ENCODE results near the gene PTPN7. TPM values are rescaled to one million over a fixed set of nuclear protein-coding genes. Genes with fewer than 3 reads are reported as not detected.

PTPN7 gene
- total RNA-seq, 1 experiment from 2014 or later, result not detected

- BruUV-seq (replicated peaks), result no TSS peak
- CTCF ChIA-PET, result interaction anchor here (0.6 to 21.3 kb wide), 6 partner anchors 10 to 539 kb away, joined by 3 to 954 read pairs (median 3); no protein-coding TSS in a partner anchor
- no peak overlapping the region for H3K4me3 Mint-ChIP-seq (ENCODE audit: unreplicated experiment)
Observed at GRCh38 chr1:202198366-202198724, 37.9 kb upstream of the PTPN7 start.

GRCh38 chr1:202197653-202198365 lies 37.4 kb upstream of the PTPN7 start:
- DNase-seq (ENCODE audit: unreplicated experiment), result no peak
- Mint-ChIP-seq H3K4me3 (ENCODE audit: unreplicated experiment) (no peak overlapping the region), H3K9me3 (ENCODE audit: unreplicated experiment) (no peaks in the 10 kb centered on the region), H3K4me1 (ENCODE audit: insufficient read depth, unreplicated experiment) (peaks cover 26% of the 10 kb centered on the region), H3K36me3 (ENCODE audit: insufficient read depth, unreplicated experiment) (no peaks in the 10 kb centered on the region), H3K27ac (ENCODE audit: low read depth, unreplicated experiment) (no peak overlapping the region), H3K27me3 (ENCODE audit: insufficient read depth, unreplicated experiment) (peaks cover 32% of the 10 kb centered on the region)
- ChIA-PET CTCF (interaction anchor here (0.6 to 21.3 kb wide), 5 partner anchors 9 to 538 kb away, joined by 3 to 954 read pairs (median 3); no protein-coding TSS in a partner anchor), POLR2A (interaction anchor here (0.7 kb wide), 1 partner anchor 8 kb away, joined by 3 read pairs; no protein-coding TSS in a partner anchor)
- no TSS peak for BruUV-seq (replicated peaks)
- intact Hi-C loops (cut with micrococcal nuclease), result no loop called here
- no peak for TF ChIP-seq CTCF (IDR thresholded peaks at IDR 0.05; ENCODE audit: unreplicated experiment)

More at GRCh38 chr1:202198366-202198724, 37.9 kb upstream of the PTPN7 start:
- intact Hi-C loops (cut with micrococcal nuclease), result no loop called here
- TF ChIP-seq CTCF (IDR thresholded peaks at IDR 0.05; ENCODE audit: unreplicated experiment), result no peak
- H3K36me3 Mint-ChIP-seq (ENCODE audit: insufficient read depth, unreplicated experiment), result no peaks in the 10 kb centered on the region
- H3K27ac Mint-ChIP-seq (ENCODE audit: low read depth, unreplicated experiment), result no peak overlapping the region
- DNase-seq (ENCODE audit: unreplicated experiment), result no peak
- peaks cover 26% of the 10 kb centered on the region for H3K4me1 Mint-ChIP-seq (ENCODE audit: insufficient read depth, unreplicated experiment)
- H3K27me3 Mint-ChIP-seq (ENCODE audit: insufficient read depth, unreplicated experiment), result peaks cover 32% of the 10 kb centered on the region
- no peaks in the 10 kb centered on the region for H3K9me3 Mint-ChIP-seq (ENCODE audit: unreplicated experiment)
- POLR2A ChIA-PET, result no interaction called here

- POLR2A ChIA-PET, result interaction anchor here (1.8 kb wide), 1 partner anchor 120 kb away, joined by 9 read pairs; no protein-coding TSS in a partner anchor
- peaks cover 32% of the 10 kb centered on the region for H3K27me3 Mint-ChIP-seq (ENCODE audit: insufficient read depth, unreplicated experiment)
- TF ChIP-seq CTCF (IDR thresholded peaks at IDR 0.05; ENCODE audit: unreplicated experiment), result no peak
- H3K36me3 Mint-ChIP-seq (ENCODE audit: insufficient read depth, unreplicated experiment), result no peaks in the 10 kb centered on the region
- CTCF ChIA-PET, result interaction anchor here (0.6 to 21.3 kb wide), 13 partner anchors 8 to 524 kb away, joined by 3 to 954 read pairs (median 14); no protein-coding TSS in a partner anchor
- intact Hi-C loops (cut with micrococcal nuclease), result no loop called here
- BruUV-seq (replicated peaks), result no TSS peak
- H3K27ac Mint-ChIP-seq (ENCODE audit: low read depth, unreplicated experiment), result no peak overlapping the region
- H3K9me3 Mint-ChIP-seq (ENCODE audit: unreplicated experiment), result no peaks in the 10 kb centered on the region
- no peak for DNase-seq (ENCODE audit: unreplicated experiment)
- no peak overlapping the region for H3K4me3 Mint-ChIP-seq (ENCODE audit: unreplicated experiment)
- peaks cover 13% of the 10 kb centered on the region for H3K4me1 Mint-ChIP-seq (ENCODE audit: insufficient read depth, unreplicated experiment)
Observed at GRCh38 chr1:202194328-202194648, 33.9 kb upstream of the PTPN7 start.

- Mint-ChIP-seq H3K27me3 (ENCODE audit: insufficient read depth, unreplicated experiment) (peaks cover 32% of the 10 kb centered on the region), H3K27ac (ENCODE audit: low read depth, unreplicated experiment) (no peak within 1 kb of the TSS), H3K9me3 (ENCODE audit: unreplicated experiment) (no peaks in the 10 kb centered on the region), H3K4me1 (ENCODE audit: insufficient read depth, unreplicated experiment) (peaks cover 8% of the 10 kb centered on the region), H3K4me3 (ENCODE audit: unreplicated experiment) (no peak within 1 kb of the TSS), H3K36me3 (ENCODE audit: insufficient read depth, unreplicated experiment) (no peaks in the 10 kb centered on the region)
- no peak for DNase-seq (ENCODE audit: unreplicated experiment)
- BruUV-seq (replicated peaks), result no TSS peak
- POLR2A ChIA-PET, result interaction anchor here (0.9 to 1.8 kb wide), 3 partner anchors 9 to 120 kb away, joined by 3 to 9 read pairs (median 7); no protein-coding TSS in a partner anchor
- intact Hi-C loops (cut with micrococcal nuclease), result loop anchor here (1.0 to 2.0 kb wide), 3 partner anchors 43 to 122 kb away; no protein-coding TSS in a partner anchor
- TF ChIP-seq CTCF (IDR thresholded peaks at IDR 0.05; ENCODE audit: unreplicated experiment), result no peak
- CTCF ChIA-PET, result interaction anchor here (0.9 to 21.3 kb wide), 33 partner anchors 9 to 526 kb away, joined by 3 to 954 read pairs (median 9); partner anchors contain the start of gene UBE2T
Observed at GRCh38 chr1:202193614-202194327, 33.4 kb upstream of the PTPN7 start, which contains the start of gene LGR6. LGR6 (plus strand) TSS chr1:202193799; CDS start chr1:202193990, 191 bp downstream.

All from MCF 10A (cell line).